Measurements from ENCODE around the gene NKD1.
A peak's percentile ranks its signal among the peaks of the same experiment; 100 is the strongest.

Gene NKD1

GRCh38 chr16:50651835-50652438 is 103.7 kb downstream of the NKD1 start:
- DNase-seq (ENCODE audit: low read depth) = no peak

GRCh38 chr16:50652836-50653425 is 104.7 kb downstream of the NKD1 start:
- DNase-seq (ENCODE audit: low read depth) = no peak

GRCh38 chr16:50653633-50654519 is 105.7 kb downstream of the NKD1 start:
- DNase-seq (ENCODE audit: low read depth) = no peak

- DNase-seq (ENCODE audit: low read depth) = no peak
Measured at GRCh38 chr16:50655558-50656055, 107.4 kb downstream of the NKD1 start.

GRCh38 chr16:50657241-50657640 is 109.0 kb downstream of the NKD1 start:
- DNase-seq (ENCODE audit: low read depth) = no peak

- no peak for DNase-seq (ENCODE audit: low read depth)
Measured at GRCh38 chr16:50659806-50660205, 111.6 kb downstream of the NKD1 start.

GRCh38 chr16:50662306-50662940 is 114.2 kb downstream of the NKD1 start:
- DNase-seq (ENCODE audit: low read depth) = no peak

- no peak for DNase-seq (ENCODE audit: low read depth)
Measured at GRCh38 chr16:50664270-50664669, 116.1 kb downstream of the NKD1 start.

- peak; percentile 41 for DNase-seq (ENCODE audit: low read depth)
Measured at GRCh38 chr16:50665128-50665878, 117.1 kb downstream of the NKD1 start.

- DNase-seq (ENCODE audit: low read depth) = no peak
Measured at GRCh38 chr16:50666658-50667496, 118.7 kb downstream of the NKD1 start.

- no peak for DNase-seq (ENCODE audit: low read depth)
Measured at GRCh38 chr16:50667497-50668367, 119.5 kb downstream of the NKD1 start.

- no peak for DNase-seq (ENCODE audit: low read depth)
Measured at GRCh38 chr16:50668368-50669008, 120.3 kb downstream of the NKD1 start.

- no peak for DNase-seq (ENCODE audit: low read depth)
Measured at GRCh38 chr16:50669741-50670140, 121.5 kb downstream of the NKD1 start.

- no peak for DNase-seq (ENCODE audit: low read depth)
Measured at GRCh38 chr16:50670476-50670875, 122.3 kb downstream of the NKD1 start.

- no peak for DNase-seq (ENCODE audit: low read depth)
Measured at GRCh38 chr16:50671644-50672260, 123.6 kb downstream of the NKD1 start.

GRCh38 chr16:50673496-50674275 is 125.5 kb downstream of the NKD1 start:
- no peak for DNase-seq (ENCODE audit: low read depth)

- DNase-seq (ENCODE audit: low read depth) = no peak
Measured at GRCh38 chr16:50674831-50675230, 126.6 kb downstream of the NKD1 start.
